RWPE1 (cell line): ENCODE measurements around the gene TNFRSF14.

Experiments used
- CTCF ChIA-PET: fragments of 350-600 bp; sonication (Branson Sonifier 250); formaldehyde crosslinking; extraction: SDS; loops from one replicate; lab custom pipeline; 2021; lab: Yijun Ruan, JAX
- POLR2A ChIA-PET: fragments of 400-600 bp; formaldehyde crosslinking; extraction: SDS; loops from one replicate; lab custom pipeline; 2020; ENCODE audit warnings: antibody characterized with exemption; ENCODE audit not compliant: low non-redundant PET; lab: Yijun Ruan, JAX
- DNase-seq: peaks from one replicate; pipeline ENCODE4 v3.0.0; 2012; ENCODE audit warnings: low spot score
- H3K27ac ChIP-seq: fragments of 450-650 bp; 2 replicates; pipeline ENCODE4 v1.5.1; 2017
- TF ChIP-seq, protein P1 (sequence below): fragments of 450-650 bp; conservative IDR thresholded peaks from 2 replicates; pipeline ENCODE4 v1.5.1; 2017; ENCODE audit warnings: low read depth, mild to moderate bottlenecking

TNFRSF14 gene

DNA sequence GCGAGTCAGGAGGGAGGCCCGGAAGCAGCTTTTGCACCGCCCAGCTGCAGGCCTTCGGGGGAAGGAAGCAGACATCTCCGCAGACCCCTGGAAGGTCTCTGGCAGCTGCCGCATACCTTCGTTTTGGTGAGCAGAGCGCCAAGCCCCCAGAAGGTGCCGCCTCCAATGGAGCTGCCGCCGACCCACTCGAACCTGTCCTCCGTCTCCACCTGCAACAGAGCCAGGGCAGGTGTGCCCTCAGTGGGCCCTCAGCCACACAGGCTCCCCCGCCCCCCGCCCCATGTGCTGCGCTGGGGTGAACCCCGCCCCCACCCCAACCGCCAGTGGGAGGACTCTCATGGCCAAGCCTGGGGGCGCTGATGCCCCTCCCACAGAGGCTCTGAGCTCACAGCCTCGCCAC is 36.0 kb upstream of the TNFRSF14 start:
- CTCF ChIA-PET: no interaction called here

DNA sequence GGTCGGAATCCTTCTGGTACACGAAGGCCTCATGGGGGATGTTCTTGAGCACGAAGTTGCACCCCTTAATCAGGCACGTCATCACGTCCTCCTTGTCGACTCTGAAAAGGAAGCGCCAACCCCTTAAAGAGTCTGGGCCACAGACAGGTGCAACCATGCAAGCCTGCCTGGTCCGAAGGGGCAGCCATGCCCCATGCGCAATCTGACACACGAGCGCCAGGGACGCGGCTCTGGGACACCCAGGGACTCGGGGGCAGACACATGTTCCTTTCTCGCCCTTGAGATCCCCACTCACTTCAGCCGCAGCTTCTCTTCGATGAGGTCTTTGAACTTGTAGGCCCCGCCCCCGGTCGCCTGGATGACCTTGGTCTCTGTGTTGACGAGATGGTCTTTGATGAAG is 35.4 kb upstream of the TNFRSF14 start:
- no peak for DNase-seq
- ChIA-PET CTCF (no interaction called here), POLR2A (no interaction called here)
- TF ChIP-seq, protein P1, sequence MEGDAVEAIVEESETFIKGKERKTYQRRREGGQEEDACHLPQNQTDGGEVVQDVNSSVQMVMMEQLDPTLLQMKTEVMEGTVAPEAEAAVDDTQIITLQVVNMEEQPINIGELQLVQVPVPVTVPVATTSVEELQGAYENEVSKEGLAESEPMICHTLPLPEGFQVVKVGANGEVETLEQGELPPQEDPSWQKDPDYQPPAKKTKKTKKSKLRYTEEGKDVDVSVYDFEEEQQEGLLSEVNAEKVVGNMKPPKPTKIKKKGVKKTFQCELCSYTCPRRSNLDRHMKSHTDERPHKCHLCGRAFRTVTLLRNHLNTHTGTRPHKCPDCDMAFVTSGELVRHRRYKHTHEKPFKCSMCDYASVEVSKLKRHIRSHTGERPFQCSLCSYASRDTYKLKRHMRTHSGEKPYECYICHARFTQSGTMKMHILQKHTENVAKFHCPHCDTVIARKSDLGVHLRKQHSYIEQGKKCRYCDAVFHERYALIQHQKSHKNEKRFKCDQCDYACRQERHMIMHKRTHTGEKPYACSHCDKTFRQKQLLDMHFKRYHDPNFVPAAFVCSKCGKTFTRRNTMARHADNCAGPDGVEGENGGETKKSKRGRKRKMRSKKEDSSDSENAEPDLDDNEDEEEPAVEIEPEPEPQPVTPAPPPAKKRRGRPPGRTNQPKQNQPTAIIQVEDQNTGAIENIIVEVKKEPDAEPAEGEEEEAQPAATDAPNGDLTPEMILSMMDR: no peak
- H3K27ac ChIP-seq: no peak overlapping the region

More for the DNA sequence above, 36.0 kb upstream of the TNFRSF14 start:
- POLR2A ChIA-PET: no interaction called here
- no peak overlapping the region for H3K27ac ChIP-seq
- DNase-seq: no peak
- TF ChIP-seq, protein P1: no peak

DNA sequence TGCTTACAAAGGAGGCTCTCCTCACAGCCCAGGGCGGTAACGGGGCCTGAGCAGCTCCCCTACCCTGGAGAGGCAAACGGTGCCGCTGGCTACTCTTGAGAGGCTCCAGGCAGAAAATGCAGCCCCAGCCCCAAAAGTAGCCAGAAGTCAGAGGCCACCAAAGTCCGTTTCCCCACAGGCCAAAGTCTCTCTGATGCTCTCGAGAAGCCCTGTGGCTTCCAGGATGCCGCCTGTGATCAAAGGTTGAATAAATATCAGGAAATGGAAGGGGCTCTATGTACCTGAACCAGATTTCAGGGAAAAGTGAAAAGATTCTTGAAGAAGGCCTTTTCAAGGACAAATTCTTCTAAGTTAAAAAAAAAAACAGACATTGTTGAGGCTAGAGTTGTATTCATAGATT is 33.9 kb upstream of the TNFRSF14 start:
- POLR2A ChIA-PET: no interaction called here

DNA sequence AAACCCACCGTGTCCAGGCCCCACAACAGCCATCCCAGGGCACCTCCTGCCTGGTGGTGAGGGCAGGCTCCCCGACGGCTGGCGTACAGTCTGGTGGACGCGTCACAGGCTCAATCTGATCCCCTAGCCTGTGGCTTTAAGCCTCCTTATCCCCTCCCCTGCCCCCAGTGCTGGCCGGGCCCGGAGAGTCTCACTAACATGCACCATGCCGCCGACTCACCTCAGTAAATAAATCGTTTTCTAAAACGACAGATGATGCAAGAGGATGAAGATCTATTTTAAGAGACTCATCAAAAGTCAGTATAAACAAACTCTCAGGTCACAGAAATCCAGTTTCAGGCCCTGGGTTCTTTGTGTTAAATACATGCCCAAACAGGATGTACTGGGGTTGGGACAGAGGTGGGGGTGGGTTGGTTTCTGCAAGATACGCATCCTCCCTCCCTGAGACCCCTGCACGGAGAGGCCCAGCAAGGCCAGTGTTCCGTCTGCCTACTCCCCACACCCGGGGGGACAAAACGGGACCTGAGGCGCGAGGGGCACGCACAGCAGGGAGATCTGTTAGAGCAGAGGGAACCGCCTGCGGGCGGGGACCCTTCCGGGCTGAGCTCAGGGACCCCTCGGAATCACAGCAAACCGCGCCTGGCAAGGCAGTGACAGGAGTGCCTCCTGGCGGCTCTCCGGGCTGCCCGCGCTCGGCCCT is 32.8 kb upstream of the TNFRSF14 start:
- CTCF ChIA-PET: interaction anchor here (1.8 kb wide), 1 partner anchor 25 kb away, joined by 4 read pairs; no protein-coding TSS in a partner anchor
- DNase-seq: no peak
- peak overlapping the region; percentile 93 for H3K27ac ChIP-seq
- POLR2A ChIA-PET: no interaction called here
- TF ChIP-seq, protein P1: no peak

More for the DNA sequence above, 33.9 kb upstream of the TNFRSF14 start:
- no peak for DNase-seq
- CTCF ChIA-PET: no interaction called here
- TF ChIP-seq, protein P1: no peak
- H3K27ac ChIP-seq: peak overlapping the region; percentile 42

DNA sequence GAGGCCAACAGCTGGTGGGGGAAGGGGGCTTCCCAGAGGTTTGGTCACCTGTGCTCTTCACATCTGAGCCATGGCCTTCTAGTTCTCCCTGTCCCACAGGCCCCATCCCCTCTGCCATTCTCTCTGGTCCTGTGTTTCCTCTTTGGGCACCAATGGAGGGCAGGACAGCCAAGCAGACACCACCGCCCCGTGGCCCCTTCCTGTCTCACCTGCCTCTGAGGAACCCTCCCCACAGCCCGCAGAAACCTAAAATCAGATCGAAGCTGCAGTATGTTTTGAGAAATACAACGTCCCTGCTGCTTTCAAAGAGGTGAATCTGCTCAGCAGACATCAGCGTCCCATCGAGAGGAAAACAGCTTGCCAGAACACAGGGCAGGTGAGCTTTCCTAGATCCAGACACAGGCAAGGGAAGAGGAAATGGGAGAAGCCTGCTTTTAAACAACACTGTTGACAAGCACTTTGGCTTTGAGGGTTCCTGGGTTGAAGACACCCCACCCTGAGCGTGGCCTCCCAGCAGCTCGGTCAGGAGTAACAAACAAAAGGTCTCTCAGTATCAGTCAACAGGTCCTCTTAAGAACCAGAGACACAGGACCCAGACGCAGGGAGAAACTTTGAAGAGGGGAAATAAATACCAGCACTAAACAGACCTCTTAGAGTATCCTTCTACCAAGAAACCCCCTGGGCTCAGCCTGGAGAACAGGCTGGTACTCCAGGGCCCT is 32.1 kb upstream of the TNFRSF14 start:
- POLR2A ChIA-PET: no interaction called here
- no peak for DNase-seq
- TF ChIP-seq, protein P1: no peak
- peak overlapping the region; percentile 93 for H3K27ac ChIP-seq
- CTCF ChIA-PET: interaction anchor here (0.6 to 1.8 kb wide), 4 partner anchors 24 to 117 kb away, joined by 3 to 5 read pairs (median 4); no protein-coding TSS in a partner anchor

DNA sequence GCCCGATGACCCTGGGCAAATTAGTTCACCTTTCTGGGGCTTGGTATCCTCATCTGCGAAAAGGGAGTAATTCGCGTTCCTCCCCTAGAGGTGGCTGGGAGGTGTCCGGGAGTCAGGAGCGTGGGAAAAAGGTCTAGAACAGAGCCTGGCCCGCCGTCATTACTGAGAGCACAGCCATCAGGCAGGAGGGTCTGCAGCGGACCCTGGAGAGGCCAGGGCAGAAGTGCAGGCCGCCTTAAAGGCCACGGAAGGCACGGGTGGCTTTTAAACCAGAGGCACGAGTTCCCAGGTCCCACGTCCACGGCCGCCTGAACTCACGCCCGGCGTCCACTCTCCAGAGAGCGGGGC is 30.6 kb upstream of the TNFRSF14 start:
- ChIA-PET CTCF (interaction anchor here (0.7 kb wide), 1 partner anchor 16 kb away, joined by 4 read pairs; no protein-coding TSS in a partner anchor), POLR2A (interaction anchor here (0.7 kb wide), 1 partner anchor 99 kb away, joined by 3 read pairs; no protein-coding TSS in a partner anchor)
- H3K27ac ChIP-seq: peak overlapping the region; percentile 93
- DNase-seq: no peak
- TF ChIP-seq, protein P1: no peak
